Measurements from ENCODE around the gene SCAF8. TPM values are rescaled to one million over a fixed set of nuclear protein-coding genes. Genes with fewer than 3 reads are reported as not detected.

The SCAF8 gene
- total and polyA plus RNA-seq, 2 of the 8 experiments (the other 6 are each of a cell fraction or from before 2014, with no cell fraction given): 20.3 to 46.3 TPM

DNA sequence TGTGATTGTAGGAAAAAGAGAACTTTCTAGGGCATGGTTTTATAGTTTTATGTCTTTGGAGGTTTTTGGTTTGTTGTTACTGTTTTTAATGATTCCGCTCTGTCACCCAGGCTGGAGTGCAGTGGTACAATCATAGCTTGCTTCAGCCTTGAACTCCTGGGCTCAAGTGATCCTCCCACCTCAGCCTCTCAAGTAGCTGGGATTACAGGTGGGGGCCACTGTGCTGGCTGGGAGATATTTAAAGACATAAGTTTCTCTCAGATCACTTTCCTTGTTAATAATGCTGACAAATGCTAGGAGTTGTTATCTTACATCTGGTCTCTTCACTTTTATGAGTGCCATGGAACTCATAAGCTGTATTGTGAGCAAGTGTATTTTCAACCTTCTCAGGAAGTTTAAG, 116.3 kb downstream of the SCAF8 start:
- DNase-seq (ENCODE audit: low read depth in 1 of 2, low spot score in 2 of 2) (no peak), FAIRE-seq (no peak)
- ChIA-PET POLR2A (ENCODE audit: partially characterized antibody) (interaction anchor here (1.0 to 1.9 kb wide), 2 partner anchors 10 to 44 kb away, joined by 3 to 7 read pairs; no protein-coding TSS in a partner anchor), CTCF (ENCODE audit: partially characterized antibody) (interaction anchor here (1.2 to 1.3 kb wide), 2 partner anchors 78 to 174 kb away, joined by 3 to 5 read pairs; no protein-coding TSS in a partner anchor)
- Histone ChIP-seq H3K27me3 (replicated peaks in 1 of 4; ENCODE audit: control insufficient read depth in 3 of 4, extremely low read depth in 1 of 4, insufficient read depth in 3 of 4, low read length in 3 of 4) (no peaks in the 10 kb centered on the region), H4K91ac (replicated peaks; ENCODE audit: insufficient read length, low read length) (no peak overlapping the region), H2AFZ (ENCODE audit: low read length) (no peak overlapping the region), H2BK5ac (ENCODE audit: low read depth, low read length) (no peak overlapping the region), H3K18ac (ENCODE audit: extremely low read depth, low read length) (no peak overlapping the region), H3K4me3 (ENCODE audit: extremely low read depth in 1 of 4, insufficient read depth in 2 of 4, low read depth in 3 of 4, low read length in 4 of 4) (no peak overlapping the region), H4K5ac (ENCODE audit: insufficient read length, low read depth, low read length) (no peak overlapping the region), H2BK12ac (ENCODE audit: low read depth, low read length) (no peak overlapping the region), H3K79me2 (ENCODE audit: control insufficient read depth in 1 of 2, insufficient read depth in 2 of 2, low read length in 2 of 2) (peaks cover 0 to 57% of the 10 kb centered on the region in 2 experiments; a peak in 3 of 4 replicates), H3K4me1 (replicated peaks in 1 of 4; ENCODE audit: control insufficient read depth in 3 of 4, insufficient read depth in 4 of 4, low read length in 3 of 4) (no peaks in the 10 kb centered on the region), H3K79me1 (ENCODE audit: low read depth, low read length) (peaks cover 2% of the 10 kb centered on the region; the same call in 1 of the 2 replicates), H3K4me2 (ENCODE audit: insufficient read depth in 1 of 2, low read depth in 2 of 2, low read length in 2 of 2) (no peak overlapping the region), H4K8ac (ENCODE audit: extremely low read depth, insufficient read depth, low read length) (no peak overlapping the region), H2AK5ac (ENCODE audit: low read depth, low read length) (no peak overlapping the region), H3K9ac (replicated peaks in 1 of 4; ENCODE audit: extremely low read depth in 1 of 4, low read depth in 3 of 4, low read length in 3 of 4) (no peak overlapping the region), H4K20me1 (replicated peaks in 1 of 2; ENCODE audit: control insufficient read depth in 1 of 2, insufficient read depth in 2 of 2, low read length in 2 of 2) (peaks cover 0 to 5% of the 10 kb centered on the region in 2 experiments), H2BK120ac (replicated peaks; ENCODE audit: low read depth, low read length) (no peak overlapping the region), H3K4ac (replicated peaks; ENCODE audit: insufficient read length, low read depth, low read length) (no peak overlapping the region), H3K36me3 (ENCODE audit: control insufficient read depth in 2 of 4, insufficient read depth in 4 of 4, low read length in 3 of 4) (no peaks in the 10 kb centered on the region), H3K9me3 (ENCODE audit: insufficient read depth in 2 of 2, low read depth in 1 of 2, low read length in 1 of 2) (no peaks in the 10 kb centered on the region), H3K23ac (ENCODE audit: insufficient read length) (no peak overlapping the region), H3K56ac (replicated peaks; ENCODE audit: insufficient read length, low read depth, low read length) (no peak overlapping the region), H3K27ac (ENCODE audit: low read depth, low read length) (no peak overlapping the region), H3K14ac (ENCODE audit: insufficient read length) (no peak overlapping the region), H2BK20ac (ENCODE audit: low read length) (no peak overlapping the region), H3K23me2 (ENCODE audit: low read depth, low read length) (no peaks in the 10 kb centered on the region), H2BK15ac (ENCODE audit: low read length) (no peak overlapping the region)
- 100% methylated on average over 1 of the region's 1 CpG; no CpG with 5 or more reads in 1 of the 2 experiments for WGBS, 2 experiments (ENCODE audit: extremely low coverage in 1 of 2, insufficient coverage in 1 of 2, insufficient read length in 1 of 2, insufficient replicate concordance in 2 of 2, low coverage in 1 of 2, low lambda C conversion rate in 2 of 2, missing lambda C conversion rate in 1 of 2)
- TF ChIP-seq SAP30 (IDR thresholded peaks at IDR 0.05; ENCODE audit: insufficient read depth, insufficient replicate concordance, low read length) (no peak), JUN (IDR thresholded peaks at IDR 0.05; ENCODE audit: low read depth, low read length) (no peak), ZNF274 (IDR thresholded peaks at IDR 0.05; ENCODE audit: borderline replicate concordance, extremely low read depth, low read length) (no peak), TBP (IDR thresholded peaks at IDR 0.05; ENCODE audit: low read depth, low read length) (no peak), SIX5 (IDR thresholded peaks at IDR 0.05; ENCODE audit: low read depth, low read length) (no peak), KDM4A (IDR thresholded peaks at IDR 0.05; ENCODE audit: low read depth, low read length, severe bottlenecking) (no peak), HDAC6 (IDR thresholded peaks at IDR 0.05; ENCODE audit: low read depth, low read length) (no peak), TAF1 (IDR thresholded peaks at IDR 0.05; ENCODE audit: low read depth, low read length) (no peak), HDAC2 (IDR thresholded peaks at IDR 0.05; ENCODE audit: borderline replicate concordance in 1 of 2, low read depth in 2 of 2, low read length in 2 of 2) (no peak), ASH2L (IDR thresholded peaks at IDR 0.05; ENCODE audit: low read length) (no peak), BACH1 (IDR thresholded peaks at IDR 0.05; ENCODE audit: low read length) (no peak), RNF2 (IDR thresholded peaks at IDR 0.05; ENCODE audit: borderline replicate concordance, low read depth, low read length, missing control alignments, poor library complexity, severe bottlenecking) (no peak)
